ENCODE data around the gene BDNF. TPM values are rescaled to one million over a fixed set of nuclear protein-coding genes. Genes with fewer than 3 reads are reported as not detected.
"Not testable (repeated sequence)": the region's sequence is repeated elsewhere in the genome, so short reads cannot be mapped to it uniquely, and the experiment has no call there.

BDNF gene
- total RNA-seq = 5.8 and 9.5 TPM in 2 replicates

DNA sequence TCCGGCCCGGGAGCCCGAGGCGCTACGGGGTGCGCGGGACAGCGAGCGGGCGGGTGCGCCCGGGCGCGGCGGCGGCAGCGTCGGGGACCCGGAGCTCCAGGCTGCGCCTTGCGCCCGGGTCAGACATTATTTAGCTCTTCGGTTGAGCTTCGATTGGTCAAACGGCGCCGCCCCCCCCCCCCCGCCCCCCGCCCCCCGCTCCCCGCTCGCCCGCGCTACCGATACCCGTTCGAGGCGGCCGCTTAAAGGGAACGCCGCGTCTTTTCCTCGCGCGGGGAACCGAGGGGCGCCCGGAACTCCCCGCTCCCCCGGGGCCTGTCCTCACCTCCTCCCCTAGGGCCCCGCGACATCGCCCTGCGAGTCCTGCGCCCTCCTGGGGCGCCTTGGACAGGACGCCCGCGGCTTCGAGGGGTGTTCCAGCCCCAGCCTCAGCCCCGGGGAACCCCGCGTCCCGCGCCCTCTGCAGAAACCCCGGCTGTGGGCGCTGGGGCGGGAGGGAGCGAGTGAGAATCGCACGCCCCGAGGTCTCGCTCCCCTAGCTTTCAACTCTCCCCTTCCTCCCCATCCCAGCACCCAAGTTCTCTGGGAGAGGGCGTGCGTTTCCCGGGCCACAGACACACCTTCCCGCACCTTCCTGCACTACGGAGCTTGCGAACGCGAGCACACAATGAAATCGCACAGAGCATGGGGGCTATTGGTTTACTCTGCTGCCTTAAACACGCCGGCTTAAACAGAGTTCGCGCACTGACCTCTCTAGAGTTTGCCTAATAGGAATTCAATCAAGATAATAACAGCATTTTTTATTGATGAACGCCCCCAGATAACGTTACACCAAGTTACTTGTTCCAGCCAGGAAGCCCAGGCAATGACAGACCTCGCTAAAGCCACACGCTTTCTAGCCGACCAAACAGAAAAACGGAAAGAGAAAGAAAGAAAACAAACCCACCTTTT, at the start of gene BDNF:
Gene BDNF (minus strand): TSS at position 105 of the 951 bp plus-strand sequence. CDS start 41,891 bp downstream, outside the sequence.
- peak within 1 kb of the TSS; percentile 70 for H3K4me3 ChIP-seq (ENCODE audit: low read depth, low read length)
- TF ChIP-seq, protein P1, sequence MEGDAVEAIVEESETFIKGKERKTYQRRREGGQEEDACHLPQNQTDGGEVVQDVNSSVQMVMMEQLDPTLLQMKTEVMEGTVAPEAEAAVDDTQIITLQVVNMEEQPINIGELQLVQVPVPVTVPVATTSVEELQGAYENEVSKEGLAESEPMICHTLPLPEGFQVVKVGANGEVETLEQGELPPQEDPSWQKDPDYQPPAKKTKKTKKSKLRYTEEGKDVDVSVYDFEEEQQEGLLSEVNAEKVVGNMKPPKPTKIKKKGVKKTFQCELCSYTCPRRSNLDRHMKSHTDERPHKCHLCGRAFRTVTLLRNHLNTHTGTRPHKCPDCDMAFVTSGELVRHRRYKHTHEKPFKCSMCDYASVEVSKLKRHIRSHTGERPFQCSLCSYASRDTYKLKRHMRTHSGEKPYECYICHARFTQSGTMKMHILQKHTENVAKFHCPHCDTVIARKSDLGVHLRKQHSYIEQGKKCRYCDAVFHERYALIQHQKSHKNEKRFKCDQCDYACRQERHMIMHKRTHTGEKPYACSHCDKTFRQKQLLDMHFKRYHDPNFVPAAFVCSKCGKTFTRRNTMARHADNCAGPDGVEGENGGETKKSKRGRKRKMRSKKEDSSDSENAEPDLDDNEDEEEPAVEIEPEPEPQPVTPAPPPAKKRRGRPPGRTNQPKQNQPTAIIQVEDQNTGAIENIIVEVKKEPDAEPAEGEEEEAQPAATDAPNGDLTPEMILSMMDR (conservative IDR thresholded peaks at IDR 0.05; ENCODE audit: low read depth, low read length) = no peak
- DNase-seq (ENCODE audit: low read depth) = no peak

DNA sequence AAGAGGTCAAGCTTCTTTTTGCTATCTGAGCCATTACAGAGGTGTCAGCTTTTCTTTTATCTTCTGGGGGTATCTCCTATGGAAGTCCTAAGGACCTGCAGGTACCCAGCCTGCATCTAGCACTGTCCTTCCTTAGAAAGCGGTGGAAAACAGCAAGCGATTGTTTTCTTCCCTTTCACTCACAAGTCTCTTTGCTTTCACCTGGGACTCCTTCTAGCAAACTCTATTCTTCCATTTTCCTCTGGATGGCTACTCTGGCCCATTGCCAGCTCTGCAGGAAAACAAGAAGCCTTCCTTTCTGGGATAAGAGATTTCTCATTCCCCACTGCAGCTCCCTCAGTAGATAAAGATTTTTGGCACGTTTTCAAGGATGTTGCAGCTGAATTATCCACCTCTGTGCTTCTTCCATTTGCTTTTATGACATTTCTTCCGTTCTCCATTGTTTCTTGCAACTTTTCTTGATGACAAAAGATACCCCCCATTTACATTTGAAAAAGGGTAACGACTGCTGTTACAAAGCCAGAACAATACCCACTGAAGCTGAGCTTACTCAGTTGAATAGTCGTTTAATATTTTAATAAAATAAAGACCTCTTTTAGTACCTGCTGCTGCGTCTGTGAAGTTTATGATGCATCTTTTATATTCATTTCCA, 40.2 kb upstream of the BDNF start:
- TF ChIP-seq, protein P1 (conservative IDR thresholded peaks at IDR 0.05; ENCODE audit: low read depth, low read length) = no peak
- DNase-seq (ENCODE audit: low read depth) = no peak
- no peak overlapping the region for H3K4me3 ChIP-seq (ENCODE audit: low read depth, low read length)

DNA sequence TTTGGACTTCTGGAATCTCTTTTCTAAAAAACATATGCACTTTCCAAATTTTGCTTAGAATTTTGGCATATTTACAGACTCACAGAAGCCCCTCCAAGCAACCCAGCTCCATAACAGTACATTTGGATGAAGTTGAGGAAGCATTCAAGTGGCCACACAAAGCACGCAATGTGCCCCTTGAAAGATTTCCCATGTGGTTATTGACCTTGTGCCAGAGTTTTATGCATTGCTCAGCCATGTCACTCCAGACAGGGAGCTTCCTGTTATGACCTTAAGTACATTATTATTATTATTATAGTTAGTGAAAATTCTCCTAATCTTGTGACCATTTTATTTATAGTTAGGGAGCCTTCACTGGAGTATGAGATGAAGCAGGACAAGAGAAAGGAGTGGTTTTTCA, 35.0 kb upstream of the BDNF start:
- TF ChIP-seq, protein P1 (conservative IDR thresholded peaks at IDR 0.05; ENCODE audit: low read depth, low read length) = no peak
- no peak overlapping the region for H3K4me3 ChIP-seq (ENCODE audit: low read depth, low read length)
- DNase-seq (ENCODE audit: low read depth) = no peak

DNA sequence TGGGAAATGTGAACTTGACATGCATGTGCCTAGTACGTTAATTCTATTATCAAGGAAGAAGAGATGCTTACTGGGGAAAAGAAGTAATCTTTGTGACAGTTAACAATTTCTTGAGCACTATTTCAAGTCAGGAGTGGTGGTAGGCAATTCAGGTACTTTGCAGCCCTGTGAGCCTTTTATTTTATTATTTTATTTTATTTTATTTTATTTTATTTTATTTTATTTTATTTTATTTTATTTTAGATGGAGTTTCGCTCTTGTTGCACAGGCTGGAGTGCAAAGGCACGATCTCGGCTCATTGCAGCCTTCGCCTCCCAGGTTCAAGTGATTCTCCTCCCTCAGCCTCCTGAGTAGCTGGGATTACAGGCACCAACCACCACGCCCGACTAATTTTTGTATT, 31.5 kb upstream of the BDNF start:
- not testable (repeated sequence) for DNase-seq (ENCODE audit: low read depth)

DNA sequence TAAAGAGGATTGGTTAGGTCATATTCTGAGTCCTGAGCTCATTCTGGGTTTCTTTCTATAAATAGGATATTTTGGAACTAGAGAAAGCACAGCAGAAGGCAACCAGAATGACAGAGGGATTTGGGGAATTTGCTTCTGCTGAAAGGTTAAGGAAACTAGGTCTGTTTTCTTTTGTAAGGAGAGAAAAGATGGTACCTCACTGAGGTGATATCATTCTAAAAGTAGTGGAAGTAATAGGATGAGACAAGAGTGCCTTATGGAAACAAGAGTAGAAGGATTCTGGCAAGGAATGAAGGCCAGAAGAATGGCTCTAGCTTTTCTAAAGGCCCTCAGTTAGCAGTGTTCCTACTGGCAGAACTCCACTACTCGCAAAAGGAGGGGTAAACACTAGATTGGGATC, 26.7 kb upstream of the BDNF start:
- no peak for DNase-seq (ENCODE audit: low read depth)
- TF ChIP-seq, protein P1 (conservative IDR thresholded peaks at IDR 0.05; ENCODE audit: low read depth, low read length) = no peak
- H3K4me3 ChIP-seq (ENCODE audit: low read depth, low read length) = no peak overlapping the region

More for the DNA sequence above, 31.5 kb upstream of the BDNF start:
- not testable (repeated sequence) for H3K4me3 ChIP-seq (ENCODE audit: low read depth, low read length)

DNA sequence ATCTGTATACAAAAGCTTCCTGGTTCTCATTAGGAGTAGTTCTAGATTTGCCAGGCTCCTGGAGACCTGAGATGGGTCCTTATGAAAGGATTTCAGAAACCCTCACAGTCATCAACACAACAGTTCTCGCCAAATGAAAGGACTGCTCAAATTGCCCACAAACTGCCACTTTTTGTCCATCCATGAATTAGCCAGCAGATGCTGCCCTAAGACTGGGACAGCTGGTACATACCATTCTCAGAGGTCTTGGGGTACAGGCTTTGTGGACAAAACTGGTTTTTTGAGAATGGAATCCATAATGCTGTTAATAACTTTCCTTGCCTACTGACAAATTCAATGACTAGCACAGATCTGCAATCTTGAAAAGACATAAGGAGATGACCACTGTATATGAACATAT, 23.4 kb upstream of the BDNF start:
- DNase-seq (ENCODE audit: low read depth) = no peak
- H3K4me3 ChIP-seq (ENCODE audit: low read depth, low read length) = no peak overlapping the region
- TF ChIP-seq, protein P1 (conservative IDR thresholded peaks at IDR 0.05; ENCODE audit: low read depth, low read length) = peak; percentile 38

DNA sequence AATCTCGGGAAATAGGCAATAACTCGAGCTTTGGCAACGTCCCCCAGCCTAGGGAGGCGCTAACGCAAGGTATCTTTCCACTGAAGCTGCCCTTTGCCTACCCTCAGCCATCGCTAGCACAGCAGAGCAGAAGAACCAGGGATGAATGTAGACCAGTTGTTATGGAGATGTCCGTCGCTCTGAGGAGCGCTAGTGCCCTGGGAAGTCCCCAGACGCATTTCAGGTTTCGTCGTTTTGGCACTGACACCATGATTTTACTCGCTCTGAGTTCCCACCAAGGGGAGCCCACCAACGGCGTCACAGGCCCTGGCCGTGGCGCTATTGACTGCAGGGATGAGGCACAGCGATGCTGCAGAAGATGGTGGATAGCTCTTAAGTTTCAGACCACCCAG, 22.7 kb upstream of the BDNF start:
- peak overlapping the region; percentile 61 for H3K4me3 ChIP-seq (ENCODE audit: low read depth, low read length)
- DNase-seq (ENCODE audit: low read depth) = no peak
- TF ChIP-seq, protein P1 (conservative IDR thresholded peaks at IDR 0.05; ENCODE audit: low read depth, low read length) = no peak
